Measurements from ENCODE around the gene CEP57L1. TPM values are rescaled to one million over a fixed set of nuclear protein-coding genes. Genes with fewer than 3 reads are reported as not detected.

CEP57L1 gene
- total RNA-seq, 4 donors from 2014 or later: 5.6 to 52.7 (median 17.5) TPM

DNA sequence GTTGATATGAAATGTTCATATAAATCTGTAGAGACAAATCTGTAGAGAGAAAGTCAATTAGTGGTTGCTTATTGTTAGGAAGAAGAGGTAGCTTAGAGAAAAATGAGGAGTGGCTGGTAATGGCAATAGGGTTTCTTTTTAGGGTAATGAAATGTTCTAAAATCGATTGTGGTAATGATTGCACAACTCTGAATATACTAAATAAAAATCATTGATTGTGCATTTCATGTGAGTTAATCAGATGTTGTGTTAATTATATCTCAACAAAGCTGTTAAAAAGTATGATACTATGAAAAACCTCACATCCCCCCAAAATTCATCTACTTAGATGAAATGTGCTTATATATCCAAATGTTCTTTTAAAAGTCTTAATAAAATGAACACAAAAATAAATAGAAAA, 84.2 kb downstream of the CEP57L1 start:
- no peaks in the 10 kb centered on the region for H3K27me3 ChIP-seq
- H3K4me3 ChIP-seq: no peak overlapping the region
- no peaks in the 10 kb centered on the region for H3K36me3 ChIP-seq
- no peak for DNase-seq
- H3K27ac ChIP-seq: no peak overlapping the region
- intact Hi-C loops (cut with DNase I; ENCODE audit: low total_unique reads): no loop called here
- no peak for TF ChIP-seq POLR2A (IDR thresholded peaks at IDR 0.05)
- TF ChIP-seq, protein P1, sequence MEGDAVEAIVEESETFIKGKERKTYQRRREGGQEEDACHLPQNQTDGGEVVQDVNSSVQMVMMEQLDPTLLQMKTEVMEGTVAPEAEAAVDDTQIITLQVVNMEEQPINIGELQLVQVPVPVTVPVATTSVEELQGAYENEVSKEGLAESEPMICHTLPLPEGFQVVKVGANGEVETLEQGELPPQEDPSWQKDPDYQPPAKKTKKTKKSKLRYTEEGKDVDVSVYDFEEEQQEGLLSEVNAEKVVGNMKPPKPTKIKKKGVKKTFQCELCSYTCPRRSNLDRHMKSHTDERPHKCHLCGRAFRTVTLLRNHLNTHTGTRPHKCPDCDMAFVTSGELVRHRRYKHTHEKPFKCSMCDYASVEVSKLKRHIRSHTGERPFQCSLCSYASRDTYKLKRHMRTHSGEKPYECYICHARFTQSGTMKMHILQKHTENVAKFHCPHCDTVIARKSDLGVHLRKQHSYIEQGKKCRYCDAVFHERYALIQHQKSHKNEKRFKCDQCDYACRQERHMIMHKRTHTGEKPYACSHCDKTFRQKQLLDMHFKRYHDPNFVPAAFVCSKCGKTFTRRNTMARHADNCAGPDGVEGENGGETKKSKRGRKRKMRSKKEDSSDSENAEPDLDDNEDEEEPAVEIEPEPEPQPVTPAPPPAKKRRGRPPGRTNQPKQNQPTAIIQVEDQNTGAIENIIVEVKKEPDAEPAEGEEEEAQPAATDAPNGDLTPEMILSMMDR (IDR thresholded peaks at IDR 0.05): no peak
- no peaks in the 10 kb centered on the region for H3K4me1 ChIP-seq
- no peaks in the 10 kb centered on the region for H3K9me3 ChIP-seq

DNA sequence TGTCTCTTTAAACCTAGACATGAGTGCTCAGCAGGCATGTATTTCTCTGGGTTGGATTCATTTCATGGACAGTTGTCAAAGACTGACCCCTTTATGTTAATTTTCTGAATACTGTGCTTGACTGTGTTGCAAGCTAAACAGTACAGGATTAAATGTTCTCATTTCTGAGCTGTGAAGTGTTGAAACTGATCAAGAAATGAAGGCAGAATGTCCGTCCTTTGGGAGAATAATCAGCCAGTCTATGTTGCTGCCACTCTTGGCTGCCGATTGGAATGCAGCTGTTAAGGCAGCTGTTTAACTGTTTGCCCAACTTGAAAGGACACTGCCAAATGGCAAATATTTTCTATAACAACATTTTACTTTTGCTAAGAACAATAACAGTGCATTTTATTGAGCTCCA, 87.3 kb downstream of the CEP57L1 start:
- Histone ChIP-seq H3K27me3 (no peaks in the 10 kb centered on the region), H3K27ac (no peak overlapping the region), H3K9me3 (no peaks in the 10 kb centered on the region), H3K36me3 (no peaks in the 10 kb centered on the region), H3K4me3 (no peak overlapping the region), H3K4me1 (no peaks in the 10 kb centered on the region)
- TF ChIP-seq, protein P1 (IDR thresholded peaks at IDR 0.05): no peak
- no peak for TF ChIP-seq POLR2A (IDR thresholded peaks at IDR 0.05)
- DNase-seq: no peak
- intact Hi-C loops (cut with DNase I; ENCODE audit: low total_unique reads): loop anchor here (10.0 kb wide), 1 partner anchor 212 kb away; no protein-coding TSS in a partner anchor

DNA sequence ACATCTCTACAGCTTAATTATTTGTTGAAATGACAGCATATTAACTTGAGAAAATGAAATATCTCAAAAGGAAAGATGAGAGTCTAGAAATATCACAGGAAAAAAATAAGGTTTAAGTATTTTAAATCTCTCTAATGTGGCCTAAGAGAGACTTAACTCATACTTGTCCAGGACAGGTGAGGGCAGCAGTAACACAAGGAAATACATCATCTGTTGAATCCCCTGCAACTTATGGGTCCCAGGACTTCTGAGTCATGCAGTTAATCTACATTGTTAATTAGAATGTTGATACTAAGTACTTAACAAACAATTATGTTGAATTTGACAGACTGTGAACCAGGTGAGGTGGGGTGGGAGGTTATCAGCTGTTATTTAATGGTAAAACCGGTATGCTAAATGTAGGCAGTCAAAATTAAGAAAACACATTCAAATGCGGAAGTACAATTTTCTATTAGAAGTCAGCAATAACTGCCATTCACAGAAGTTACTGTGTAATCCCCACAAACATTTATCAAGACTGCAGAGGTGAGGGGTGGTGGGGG, 87.9 kb downstream of the CEP57L1 start:
- H3K4me1 ChIP-seq: no peaks in the 10 kb centered on the region
- TF ChIP-seq, protein P1 (IDR thresholded peaks at IDR 0.05): no peak
- TF ChIP-seq POLR2A (IDR thresholded peaks at IDR 0.05): no peak
- H3K4me3 ChIP-seq: no peak overlapping the region

DNA sequence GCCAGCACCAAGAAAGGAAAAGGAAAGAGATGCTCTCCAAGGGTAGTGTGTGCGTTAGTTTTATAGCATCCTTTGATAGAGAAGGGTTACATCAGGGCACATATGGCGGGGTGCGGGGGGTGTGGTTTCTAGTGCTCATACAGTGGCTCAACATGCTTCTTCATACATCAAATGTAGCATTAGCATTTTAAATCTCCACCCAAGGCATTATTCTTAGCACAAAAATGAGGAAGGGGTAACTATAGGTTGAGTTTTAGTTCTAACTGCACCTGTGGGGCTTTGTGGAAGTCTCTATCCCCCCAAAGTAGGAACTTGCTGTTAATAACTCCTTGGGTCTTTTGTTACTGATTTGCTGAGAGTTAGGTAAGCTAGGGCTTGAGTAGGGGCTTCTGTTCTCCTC, 89.3 kb downstream of the CEP57L1 start:
- Histone ChIP-seq H3K27me3 (no peaks in the 10 kb centered on the region), H3K27ac (no peak overlapping the region), H3K9me3 (no peaks in the 10 kb centered on the region), H3K4me1 (no peaks in the 10 kb centered on the region), H3K36me3 (no peaks in the 10 kb centered on the region), H3K4me3 (no peak overlapping the region)
- no peak for DNase-seq
- TF ChIP-seq, protein P1 (IDR thresholded peaks at IDR 0.05): no peak
- TF ChIP-seq POLR2A (IDR thresholded peaks at IDR 0.05): no peak
- intact Hi-C loops (cut with DNase I; ENCODE audit: low total_unique reads): loop anchor here (10.0 kb wide), 1 partner anchor 210 kb away; no protein-coding TSS in a partner anchor

More for the DNA sequence above, 87.9 kb downstream of the CEP57L1 start:
- DNase-seq: no peak
- H3K36me3 ChIP-seq: no peaks in the 10 kb centered on the region
- no peak overlapping the region for H3K27ac ChIP-seq
- no peaks in the 10 kb centered on the region for H3K9me3 ChIP-seq
- H3K27me3 ChIP-seq: no peaks in the 10 kb centered on the region
- intact Hi-C loops (cut with DNase I; ENCODE audit: low total_unique reads): loop anchor here (10.0 kb wide), 1 partner anchor 212 kb away; no protein-coding TSS in a partner anchor

DNA sequence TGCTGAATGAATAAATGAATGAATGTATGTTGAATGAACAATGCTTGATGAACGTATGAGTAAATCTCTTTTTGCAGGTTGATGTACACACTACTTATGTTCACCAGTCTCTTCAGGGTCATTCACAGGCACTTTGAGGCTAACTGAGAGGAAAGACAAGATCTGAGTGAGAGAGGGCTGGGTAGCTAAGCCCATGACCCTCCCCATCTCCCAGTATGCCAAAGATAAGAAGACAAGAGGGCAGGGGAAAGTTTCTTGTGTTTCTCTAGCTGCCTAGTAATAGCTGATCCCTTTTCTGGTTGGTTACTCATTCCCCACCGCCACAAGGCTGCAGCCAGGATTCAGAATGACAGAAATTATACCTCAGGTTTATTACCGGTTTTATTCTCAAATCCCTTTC, 90.7 kb downstream of the CEP57L1 start:
- H3K27me3 ChIP-seq: no peaks in the 10 kb centered on the region
- intact Hi-C loops (cut with DNase I; ENCODE audit: low total_unique reads): loop anchor here (10.0 kb wide), 1 partner anchor 209 kb away; no protein-coding TSS in a partner anchor
- no peak overlapping the region for H3K27ac ChIP-seq
- TF ChIP-seq, protein P1 (IDR thresholded peaks at IDR 0.05): no peak
- no peak for TF ChIP-seq POLR2A (IDR thresholded peaks at IDR 0.05)
- H3K36me3 ChIP-seq: no peaks in the 10 kb centered on the region
- H3K4me1 ChIP-seq: no peaks in the 10 kb centered on the region
- no peaks in the 10 kb centered on the region for H3K9me3 ChIP-seq
- H3K4me3 ChIP-seq: no peak overlapping the region
- no peak for DNase-seq

Data from uterus (tissue), 4 donors.